Left ventricle myocardium inferior (tissue), 1 donor: ENCODE measurements around the gene STEAP2. TPM values are rescaled to one million over a fixed set of nuclear protein-coding genes. Genes with fewer than 3 reads are reported as not detected.

Experiments used
- DNase-seq: peaks from one replicate; pipeline ENCODE4 v3.0.0-alpha.2; 2020
- H3K27ac ChIP-seq: fragments of 200-600 bp; replicated peaks from 2 replicates; pipeline ENCODE4 v1.8.0; 2021
- H3K27me3 ChIP-seq: fragments of 200-600 bp; 2 replicates; pipeline ENCODE4 v1.8.0; 2021; ENCODE audit warnings: low read depth
- H3K36me3 ChIP-seq: fragments of 200-600 bp; 2 replicates; pipeline ENCODE4 v1.8.0; 2021
- H3K4me1 ChIP-seq: fragments of 200-600 bp; 2 replicates; pipeline ENCODE4 v1.8.0; 2021
- H3K4me3 ChIP-seq: fragments of 200-600 bp; 2 replicates; pipeline ENCODE4 v1.8.0; 2021; ENCODE audit warnings: mild to moderate bottlenecking, moderate library complexity
- H3K9me3 ChIP-seq: fragments of 200-600 bp; replicated peaks from 2 replicates; pipeline ENCODE4 v1.8.0; 2021
- CTCF ChIP-seq: fragments of 200-600 bp; IDR thresholded peaks from 2 replicates; pipeline ENCODE4 v1.8.0; 2021; ENCODE audit warnings: antibody characterized with exemption, mild to moderate bottlenecking, borderline replicate concordance
- intact Hi-C: fragments of 100-400 bp; cut with micrococcal nuclease; formaldehyde crosslinking; loops from one replicate; pipeline ENCODE4 v1.11.0; 2022
- total RNA-seq: library from RNA; stranded (reverse); fragmentation: NEBNext Ultra II Directional; extraction: Animal tissue kit (Norgen Biotek cat#: 25700); gene quantifications from one replicate; pipeline ENCODE4 v1.2.1, GENCODE V29; 2021
- donor health status: DM: no; HTN: yes; CAD: no; lungs with severe emphysema.

STEAP2 gene
- total RNA-seq, 1 donor from 2014 or later: 6.1 TPM

DNA sequence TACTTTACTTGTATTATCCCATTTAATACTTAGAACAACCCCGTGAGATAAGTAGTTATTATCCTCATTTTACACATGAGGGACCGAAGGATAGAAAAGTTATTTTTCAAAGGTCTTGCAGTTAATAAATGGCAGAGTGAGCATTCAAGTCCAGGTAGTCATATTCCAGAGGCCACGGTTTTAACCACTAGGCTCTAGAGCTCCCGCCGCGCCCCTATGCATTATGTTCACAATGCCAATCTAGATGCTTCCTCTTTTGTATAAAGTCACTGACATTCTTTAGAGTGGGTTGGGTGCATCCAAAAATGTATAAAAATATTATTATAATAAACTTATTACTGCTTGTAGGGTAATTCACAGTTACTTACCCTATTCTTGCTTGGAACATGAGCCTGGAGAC, 22.0 kb downstream of the STEAP2 start:
- intact Hi-C loops: no loop called here

DNA sequence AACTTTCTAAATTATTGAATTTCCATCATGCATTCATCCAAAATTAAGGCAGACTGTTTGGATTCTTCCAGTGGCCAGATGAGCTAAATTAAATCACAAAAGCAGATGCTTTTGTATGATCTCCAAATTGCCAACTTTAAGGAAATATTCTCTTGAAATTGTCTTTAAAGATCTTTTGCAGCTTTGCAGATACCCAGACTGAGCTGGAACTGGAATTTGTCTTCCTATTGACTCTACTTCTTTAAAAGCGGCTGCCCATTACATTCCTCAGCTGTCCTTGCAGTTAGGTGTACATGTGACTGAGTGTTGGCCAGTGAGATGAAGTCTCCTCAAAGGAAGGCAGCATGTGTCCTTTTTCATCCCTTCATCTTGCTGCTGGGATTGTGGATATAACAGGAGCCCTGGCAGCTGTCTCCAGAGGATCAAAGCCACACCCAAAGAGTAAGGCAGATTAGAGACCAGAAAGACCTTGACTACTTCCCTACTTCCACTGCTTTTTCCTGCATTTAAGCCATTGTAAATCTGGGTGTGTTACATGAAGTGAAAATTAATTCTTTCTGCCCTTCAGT, 25.3 kb downstream of the STEAP2 start:
- Histone ChIP-seq H3K4me3 (no peak overlapping the region), H3K36me3 (no peaks in the 10 kb centered on the region)
- intact Hi-C loops: no loop called here

More for the DNA sequence above, 22.0 kb downstream of the STEAP2 start:
- Histone ChIP-seq H3K27ac (no peak overlapping the region), H3K27me3 (no peaks in the 10 kb centered on the region), H3K4me3 (no peak overlapping the region), H3K4me1 (no peaks in the 10 kb centered on the region), H3K36me3 (no peaks in the 10 kb centered on the region), H3K9me3 (no peaks in the 10 kb centered on the region)
- no peak for DNase-seq
- TF ChIP-seq CTCF: no peak

DNA sequence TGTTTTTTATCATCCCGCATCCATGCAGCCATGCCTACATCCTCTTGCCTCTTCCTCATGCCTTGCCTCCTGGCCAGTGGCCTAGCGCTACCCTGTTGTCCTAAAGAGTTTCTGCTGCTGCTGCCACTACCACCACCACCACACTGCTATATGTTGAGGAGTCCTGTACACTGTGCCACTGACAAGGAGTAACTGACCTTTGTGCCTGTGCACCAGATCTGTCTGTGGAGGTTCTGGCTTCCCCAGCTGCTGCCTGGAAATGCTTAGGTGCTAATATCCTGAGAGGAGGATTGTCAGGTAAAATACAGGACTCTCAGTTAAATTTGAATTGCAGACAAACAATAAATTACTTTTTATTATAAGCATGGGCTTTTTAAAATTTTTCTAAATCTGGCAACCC, 26.5 kb downstream of the STEAP2 start:
- no peak for DNase-seq
- Histone ChIP-seq H3K9me3 (no peaks in the 10 kb centered on the region), H3K36me3 (no peaks in the 10 kb centered on the region), H3K27ac (no peak overlapping the region), H3K4me1 (no peaks in the 10 kb centered on the region), H3K27me3 (no peaks in the 10 kb centered on the region), H3K4me3 (no peak overlapping the region)
- intact Hi-C loops: no loop called here
- TF ChIP-seq CTCF: no peak

More for the DNA sequence above, 25.3 kb downstream of the STEAP2 start:
- Histone ChIP-seq H3K9me3 (no peaks in the 10 kb centered on the region), H3K27me3 (no peaks in the 10 kb centered on the region), H3K27ac (no peak overlapping the region), H3K4me1 (no peaks in the 10 kb centered on the region)
- DNase-seq: no peak
- no peak for TF ChIP-seq CTCF

- no peak overlapping the region for H3K27ac ChIP-seq
- DNase-seq: no peak
- H3K9me3 ChIP-seq: no peaks in the 10 kb centered on the region
- no peak for TF ChIP-seq CTCF
- H3K4me3 ChIP-seq: no peak overlapping the region
- no peaks in the 10 kb centered on the region for H3K27me3 ChIP-seq
- intact Hi-C loops: no loop called here
- H3K36me3 ChIP-seq: no peaks in the 10 kb centered on the region
- no peaks in the 10 kb centered on the region for H3K4me1 ChIP-seq
These were observed 27.0 kb downstream of the STEAP2 start for GRCh38 chr7:90238583-90238982.

- intact Hi-C loops: no loop called here
- TF ChIP-seq CTCF: no peak
- Histone ChIP-seq H3K27ac (no peak overlapping the region), H3K9me3 (no peaks in the 10 kb centered on the region), H3K27me3 (no peaks in the 10 kb centered on the region), H3K36me3 (no peaks in the 10 kb centered on the region), H3K4me3 (no peak overlapping the region), H3K4me1 (no peaks in the 10 kb centered on the region)
- no peak for DNase-seq
These were observed 27.5 kb downstream of the STEAP2 start for GRCh38 chr7:90239050-90239449.
